GM19240 (cell line): ENCODE results near the gene TSPAN10.

Source experiments
- DNase-seq: peaks from one replicate; pipeline ENCODE4 v3.0.0; 2011; ENCODE audit warnings: low spot score; ENCODE audit not compliant: insufficient read length

TSPAN10 gene

DNA sequence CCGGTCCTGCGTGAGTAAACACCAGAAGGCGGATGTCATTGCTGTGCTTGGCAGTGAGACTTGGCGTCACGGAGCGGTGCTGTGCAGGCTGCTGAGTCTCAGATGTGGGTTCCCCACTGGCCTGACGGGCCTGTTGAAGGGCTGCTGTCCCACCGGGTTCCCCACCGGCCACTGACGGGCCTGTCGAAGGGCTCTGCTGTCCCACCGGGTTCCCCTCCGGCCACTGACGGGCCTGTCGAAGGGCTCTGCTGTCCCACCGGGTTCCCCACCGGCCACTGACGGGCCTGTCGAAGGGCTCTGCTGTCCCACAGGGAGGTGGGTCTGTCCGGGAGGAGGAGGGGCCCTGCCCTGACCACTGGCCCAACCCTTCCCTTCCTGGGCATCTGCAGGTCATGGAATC, 49.6 kb downstream of the TSPAN10 start:
- no peak for DNase-seq

- DNase-seq = no peak
Observed at GRCh38 chr17:81687770-81688541, 51.0 kb downstream of the TSPAN10 start.

- DNase-seq = no peak
Observed at GRCh38 chr17:81688616-81689015, 51.6 kb downstream of the TSPAN10 start.

- DNase-seq = no peak
Observed at GRCh38 chr17:81690066-81690465, 53.1 kb downstream of the TSPAN10 start.

- no peak for DNase-seq
Observed at GRCh38 chr17:81690549-81690948, 53.6 kb downstream of the TSPAN10 start.

DNA sequence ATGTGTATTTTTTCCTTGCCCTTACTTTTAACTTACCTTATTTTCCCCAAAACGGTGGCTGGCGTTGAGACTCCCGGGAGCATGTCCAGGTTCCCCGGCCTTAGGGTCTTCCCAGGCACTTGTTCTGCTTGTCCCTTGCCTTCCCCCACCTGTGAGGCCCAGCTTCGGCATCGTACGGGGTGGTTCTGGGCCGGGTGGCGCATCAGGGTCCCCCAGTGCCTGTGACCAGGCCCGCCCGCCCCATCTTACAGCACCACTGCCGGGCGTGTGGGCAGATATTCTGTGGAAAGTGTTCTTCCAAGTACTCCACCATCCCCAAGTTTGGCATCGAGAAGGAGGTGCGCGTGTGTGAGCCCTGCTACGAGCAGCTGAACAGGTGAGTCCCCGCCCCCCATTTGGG, 54.2 kb downstream of the TSPAN10 start:
- DNase-seq = no peak

GRCh38 chr17:81691608-81692007, 54.6 kb downstream of the TSPAN10 start:
- no peak for DNase-seq

DNA sequence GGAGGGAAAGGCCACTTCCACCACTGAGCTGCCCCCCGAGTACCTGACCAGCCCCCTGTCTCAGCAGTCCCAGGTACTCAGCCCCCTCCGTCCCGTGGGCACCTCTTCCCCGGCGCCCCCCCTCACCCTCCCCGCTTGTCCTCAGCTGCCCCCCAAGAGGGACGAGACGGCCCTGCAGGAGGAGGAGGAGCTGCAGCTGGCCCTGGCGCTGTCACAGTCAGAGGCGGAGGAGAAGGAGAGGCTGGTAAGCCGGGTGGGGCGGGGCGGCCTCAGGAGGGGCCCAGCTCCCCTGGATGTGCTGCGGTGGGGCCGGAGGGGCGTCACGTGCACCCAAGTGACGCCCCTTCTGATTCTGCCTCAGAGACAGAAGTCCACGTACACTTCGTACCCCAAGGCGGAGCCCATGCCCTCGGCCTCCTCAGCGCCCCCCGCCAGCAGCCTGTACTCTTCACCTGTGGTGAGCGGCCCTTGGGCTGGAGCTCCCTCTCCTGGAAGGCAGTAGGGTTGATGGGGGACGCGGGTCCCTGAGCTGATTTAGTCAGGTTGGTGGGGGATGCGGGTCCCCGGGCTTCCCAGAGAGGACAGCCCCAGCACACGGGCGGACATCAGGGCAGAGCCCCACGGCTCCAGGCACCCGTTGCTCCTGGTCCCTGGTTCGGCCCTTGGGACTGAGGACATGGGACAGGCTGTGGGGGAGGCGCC, 56.7 kb downstream of the TSPAN10 start:
- no peak for DNase-seq

- DNase-seq = no peak
Observed at GRCh38 chr17:81694810-81695209, 57.8 kb downstream of the TSPAN10 start.

DNA sequence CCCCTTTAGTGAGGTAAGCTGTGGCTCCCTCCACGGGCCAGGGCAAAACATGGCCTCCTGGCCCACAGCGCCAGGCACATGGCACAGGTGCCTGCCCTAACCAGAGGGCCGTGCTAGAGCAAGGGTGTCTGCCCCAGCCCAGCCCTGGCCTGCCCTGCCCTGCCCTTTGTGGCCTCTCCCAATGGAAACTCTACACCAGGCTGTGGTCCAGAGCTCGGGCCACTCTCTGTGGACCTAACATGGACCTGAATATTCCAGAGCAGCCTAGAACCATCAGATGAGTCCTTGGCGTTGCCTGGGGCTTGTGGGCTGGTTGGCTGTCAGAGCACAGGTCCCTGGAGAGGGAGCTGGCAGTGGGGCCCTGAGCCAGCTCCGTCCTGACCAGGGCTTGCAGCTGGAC, 58.2 kb downstream of the TSPAN10 start:
- no peak for DNase-seq

DNA sequence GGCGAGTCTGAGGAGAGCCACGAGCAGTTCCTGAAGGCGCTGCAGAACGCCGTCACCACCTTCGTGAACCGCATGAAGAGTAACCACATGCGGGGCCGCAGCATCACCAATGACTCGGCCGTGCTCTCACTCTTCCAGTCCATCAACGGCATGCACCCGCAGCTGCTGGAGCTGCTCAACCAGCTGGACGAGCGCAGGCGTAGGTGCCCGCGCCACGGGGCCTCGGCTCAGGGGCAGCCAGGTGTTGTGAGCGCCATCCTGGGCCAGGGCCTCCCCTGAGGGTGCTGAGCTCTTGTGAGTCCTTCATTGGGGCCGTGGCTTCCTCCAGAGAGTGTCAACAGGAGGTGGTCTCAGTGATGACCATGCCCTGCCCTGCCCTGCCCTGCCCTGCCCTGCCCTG, 58.8 kb downstream of the TSPAN10 start:
- DNase-seq = no peak

GRCh38 chr17:81696218-81696941, 59.4 kb downstream of the TSPAN10 start:
- no peak for DNase-seq

GRCh38 chr17:81697261-81698044, 60.5 kb downstream of the TSPAN10 start:
- DNase-seq = no peak
